ENCODE results near the gene TMBIM6.
A peak's percentile ranks its signal among the peaks of the same experiment; 100 is the strongest.
"Not testable (repeated sequence)": the region's sequence is repeated elsewhere in the genome, so short reads cannot be mapped to it uniquely, and the experiment has no call there.

Gene TMBIM6

DNA sequence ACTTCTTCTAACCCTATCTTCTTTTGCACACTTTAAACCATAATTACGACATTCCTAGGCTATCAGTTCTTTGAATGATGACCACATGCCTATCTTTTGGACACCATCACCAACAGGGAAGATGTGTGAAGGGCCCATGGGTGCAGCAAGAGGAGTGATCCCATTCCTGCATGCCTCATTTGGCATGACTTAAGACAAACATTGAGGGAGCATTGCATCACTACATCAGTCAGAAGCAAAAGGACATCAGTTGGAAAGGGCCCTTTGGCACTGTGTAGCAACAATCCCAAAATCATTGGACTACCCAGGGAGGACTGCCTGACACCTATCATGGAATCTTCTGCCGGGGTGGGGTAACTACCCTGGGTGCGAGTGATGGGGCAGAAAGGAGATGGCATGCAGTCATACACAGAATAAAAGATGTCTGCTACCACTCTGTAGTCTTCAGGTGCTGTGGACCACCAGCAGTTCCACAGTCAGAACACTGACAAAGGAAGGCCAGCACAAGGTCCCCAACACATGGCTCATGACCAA, 10.7 kb upstream of the TMBIM6 start:
- DNase-seq, result no peak

DNA sequence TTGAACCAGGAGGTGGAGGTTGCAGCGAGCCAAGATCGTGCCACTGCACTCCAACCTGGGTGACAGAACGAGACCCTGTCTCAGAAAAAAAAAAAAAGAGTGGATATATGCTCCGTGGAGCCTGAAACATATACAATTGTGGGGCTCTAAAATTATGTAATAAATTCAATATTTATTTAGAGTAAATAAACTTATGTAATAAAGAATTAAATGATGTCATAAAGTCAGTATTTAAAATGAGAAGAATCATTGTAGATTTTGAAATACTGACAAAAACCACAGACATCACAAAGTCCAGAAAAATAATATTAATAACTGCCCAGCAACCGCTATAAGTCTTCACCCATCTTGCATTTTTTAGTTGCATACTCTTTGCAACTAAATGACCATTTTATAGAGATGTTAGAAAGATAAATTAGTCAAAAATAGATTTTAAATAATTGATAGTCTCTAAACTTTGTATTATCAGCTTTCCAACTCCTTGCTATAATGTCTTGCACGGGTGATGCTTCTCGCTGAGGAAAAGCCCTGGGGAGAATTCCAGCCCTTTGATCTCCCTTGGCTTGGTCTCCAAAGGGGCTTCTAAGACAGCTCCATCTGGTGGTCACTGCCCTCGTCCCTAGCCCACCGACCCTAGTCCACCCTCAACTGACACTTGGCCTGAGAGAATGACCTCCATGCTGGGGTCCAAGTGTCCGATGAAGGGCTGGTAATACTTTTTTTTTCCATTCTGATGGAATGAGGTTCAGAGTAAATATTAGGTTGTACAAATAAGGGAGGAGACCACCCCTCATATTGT, 7.9 kb upstream of the TMBIM6 start:
- no peak for DNase-seq

DNA sequence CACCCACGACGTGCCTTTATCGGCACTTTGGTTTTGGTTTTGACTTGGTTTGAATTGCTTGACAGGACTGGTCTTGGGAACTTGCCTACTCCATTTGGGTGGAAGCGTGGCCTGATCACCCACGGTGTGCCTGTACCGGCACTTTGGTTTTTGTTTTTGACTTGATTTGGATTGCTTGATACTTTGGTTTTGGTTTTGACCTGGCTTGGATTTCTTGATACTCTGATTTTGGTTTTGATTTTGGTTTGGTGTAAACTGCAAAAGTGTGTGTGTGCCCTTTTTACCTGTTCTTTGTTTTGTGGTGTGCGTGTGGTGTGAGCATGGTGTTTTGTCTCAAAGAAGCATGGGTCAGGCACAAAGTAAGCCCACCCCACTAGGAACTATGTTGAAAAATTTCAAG, 6.5 kb upstream of the TMBIM6 start:
- DNase-seq, result not testable (repeated sequence)

DNA sequence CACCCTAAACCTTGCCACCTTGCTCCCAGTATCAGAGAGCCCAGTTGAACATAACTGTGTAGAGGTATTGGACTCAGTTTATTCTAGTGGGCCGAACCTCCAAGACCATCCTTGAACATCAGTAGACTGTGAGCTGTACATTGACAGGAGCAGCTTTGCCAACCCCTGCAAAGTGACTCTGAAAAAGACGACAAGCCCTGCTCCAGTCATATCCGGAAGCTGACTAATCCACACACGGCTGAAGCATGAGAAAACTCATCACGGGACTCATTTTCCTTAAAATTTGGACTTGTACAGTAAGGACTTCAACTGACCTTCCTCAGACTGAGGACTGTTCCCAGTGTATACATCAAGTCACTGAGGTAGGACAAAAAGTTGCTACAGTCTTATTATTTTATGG, 2.6 kb upstream of the TMBIM6 start:
- not testable (repeated sequence) for DNase-seq

DNA sequence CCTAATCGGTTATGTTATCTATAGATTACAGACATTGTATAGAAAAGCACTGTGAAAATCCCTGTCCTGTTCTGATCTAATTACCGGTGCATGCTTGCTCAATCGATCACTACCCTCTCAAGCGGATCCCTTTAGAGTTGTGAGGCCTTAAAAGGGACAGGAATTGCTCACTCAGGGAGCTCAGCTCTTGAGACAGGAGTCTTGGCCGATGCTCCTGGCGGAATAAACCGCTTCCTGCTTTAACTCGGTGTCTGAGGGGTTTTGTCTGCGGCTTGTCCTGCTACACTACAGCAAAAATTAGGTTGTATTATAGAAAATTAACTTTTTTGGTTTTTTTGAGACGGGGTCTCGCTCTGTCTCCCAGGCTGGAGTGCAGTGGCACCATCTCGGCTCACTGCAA, 1.1 kb upstream of the TMBIM6 start:
- not testable (repeated sequence) for DNase-seq

DNA sequence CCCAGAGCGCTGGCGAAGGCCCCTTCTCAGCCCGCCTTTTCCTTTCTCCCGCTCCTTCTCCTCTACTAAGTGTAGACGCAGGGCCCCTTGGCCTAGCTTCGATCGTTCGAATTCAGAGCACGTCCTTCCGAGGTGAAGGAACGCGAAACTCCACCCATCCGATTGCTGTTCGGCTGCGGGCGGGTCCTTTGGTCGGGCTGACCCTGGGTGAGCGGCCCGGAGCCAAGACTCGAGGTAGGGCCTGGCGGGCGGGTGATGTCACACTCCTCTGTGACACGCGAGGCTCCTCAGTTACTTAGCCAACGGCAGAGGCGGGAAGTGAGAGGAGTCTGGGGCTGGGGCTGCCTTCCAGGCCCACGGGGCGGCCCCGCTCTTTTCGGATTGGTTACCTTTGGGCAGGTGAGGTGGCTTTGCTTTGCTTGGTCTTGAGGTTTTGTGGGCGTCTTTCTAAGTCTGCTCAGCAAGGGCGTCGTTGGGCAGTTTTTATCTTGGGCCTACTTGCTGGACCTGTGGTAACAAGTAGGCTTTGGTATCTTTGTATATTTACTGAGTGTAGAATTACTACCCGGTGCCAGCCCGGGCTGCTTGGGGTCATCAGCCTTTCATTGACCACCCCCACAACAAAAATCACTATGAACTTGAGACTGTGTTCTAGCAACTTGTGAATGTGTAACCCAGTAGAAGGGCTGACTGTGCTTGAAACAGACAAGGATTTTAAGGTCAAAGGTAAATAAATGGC, 694 bp downstream of the TMBIM6 start:
- peak; percentile 75 to 86 for DNase-seq

DNA sequence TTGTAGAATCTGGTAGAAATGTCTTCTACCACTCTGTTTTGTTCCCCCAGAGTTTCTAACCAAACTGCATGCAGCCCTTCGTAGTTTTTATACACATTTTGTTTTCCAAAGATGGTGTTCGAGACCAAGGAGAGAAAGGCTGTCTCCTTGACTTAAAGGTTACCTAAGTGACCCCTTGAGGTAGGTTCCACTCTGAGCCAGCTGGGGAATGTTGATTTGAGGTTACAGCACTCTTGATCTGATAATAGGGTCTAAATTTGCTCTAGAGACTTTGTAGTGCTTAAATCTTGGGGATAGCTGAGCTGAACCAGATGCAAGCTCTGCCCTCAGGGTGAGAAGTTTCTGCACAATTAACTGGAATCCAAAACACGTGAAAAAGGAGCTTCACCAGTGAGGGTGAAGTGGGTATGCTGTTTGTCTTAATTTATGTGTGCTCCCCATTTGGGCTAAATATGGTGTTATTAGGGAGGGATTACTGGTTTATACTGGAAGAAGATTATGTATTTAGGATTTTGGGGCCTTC, 3.1 kb downstream of the TMBIM6 start:
- no peak for DNase-seq

DNA sequence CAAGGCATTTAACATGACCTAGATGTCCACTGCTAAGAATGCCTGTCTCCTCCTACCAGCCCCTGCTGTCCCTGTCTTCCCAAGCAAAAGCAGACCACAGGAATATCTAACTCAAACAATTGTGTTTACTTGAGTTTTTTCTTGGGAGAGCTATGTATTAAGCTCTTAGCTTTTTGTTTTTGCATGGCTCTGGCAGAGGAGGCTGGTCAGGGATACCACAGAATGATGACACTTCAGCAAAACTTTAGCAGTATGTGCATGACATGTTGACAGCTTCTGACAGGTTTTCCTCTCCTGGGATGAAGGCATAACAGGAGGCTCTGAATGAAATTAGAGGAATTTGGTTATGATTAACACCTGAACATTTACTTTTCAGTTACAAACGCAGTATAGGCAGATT, 6.9 kb downstream of the TMBIM6 start:
- DNase-seq, result no peak

DNA sequence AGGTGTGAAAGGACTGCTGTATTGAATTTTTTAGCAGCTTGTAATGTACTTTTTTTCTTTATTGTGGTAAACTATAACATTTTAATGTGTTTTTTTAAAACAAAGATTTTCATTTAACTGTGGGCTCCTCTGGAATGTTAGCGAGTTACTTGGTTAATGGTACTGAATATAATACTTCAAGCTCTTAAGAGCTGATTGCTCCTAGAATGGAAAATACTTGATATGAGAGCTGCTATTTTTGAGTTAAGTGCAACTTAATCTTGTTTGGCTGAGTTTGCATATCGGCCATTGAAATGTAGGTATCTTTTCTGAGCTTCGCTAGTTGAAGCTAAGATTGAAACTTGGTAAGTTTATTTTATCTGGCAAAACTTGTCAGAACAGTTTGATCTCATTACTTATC, 7.4 kb downstream of the TMBIM6 start:
- DNase-seq, result no peak

DNA sequence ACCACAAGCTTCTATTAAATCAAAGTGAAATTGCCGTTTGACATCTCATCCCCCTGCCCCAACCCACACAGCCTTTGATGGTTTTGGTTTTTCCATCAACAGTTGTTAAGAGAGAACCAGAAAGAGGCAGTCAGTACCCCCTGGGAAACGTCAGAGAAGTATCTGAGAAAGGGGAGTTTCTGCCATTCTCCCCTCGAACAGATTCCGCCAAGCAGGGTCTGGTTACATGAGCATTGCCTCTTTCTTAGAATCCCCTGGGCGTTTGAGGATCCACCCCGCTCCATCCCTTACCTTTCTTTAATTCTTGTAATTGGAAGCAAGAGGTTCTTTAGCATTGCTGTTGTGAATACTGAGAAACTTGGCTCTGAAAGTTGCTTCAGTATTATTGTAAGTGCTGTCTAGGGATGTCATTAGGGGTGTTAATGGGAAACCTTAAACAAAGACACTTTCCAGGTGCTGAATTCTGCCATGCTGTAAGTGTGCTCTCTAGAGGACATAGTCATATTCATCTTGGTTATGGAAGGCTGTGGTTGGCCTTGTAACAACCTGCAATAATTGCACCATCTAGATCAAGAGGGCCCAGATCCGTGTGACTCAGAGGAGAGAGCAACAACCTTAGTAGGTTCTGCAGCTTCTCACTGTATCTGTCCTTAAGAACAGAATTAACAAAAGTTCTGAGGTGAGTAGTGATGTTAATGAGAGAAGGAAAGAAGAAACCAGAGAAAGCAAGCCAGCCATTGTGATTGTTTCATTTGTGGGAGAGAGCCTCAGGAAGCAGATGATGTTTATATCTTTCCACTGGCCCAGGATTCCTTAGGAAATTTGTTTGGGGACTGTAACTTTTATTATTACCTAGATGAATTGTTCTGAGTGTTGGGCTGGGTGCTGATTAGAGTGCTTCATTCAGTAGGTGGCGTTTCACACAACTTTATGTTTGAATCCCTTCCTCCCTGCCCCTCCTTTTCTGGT, 9.0 kb downstream of the TMBIM6 start:
- DNase-seq, result peak; percentile 29 to 54

DNA sequence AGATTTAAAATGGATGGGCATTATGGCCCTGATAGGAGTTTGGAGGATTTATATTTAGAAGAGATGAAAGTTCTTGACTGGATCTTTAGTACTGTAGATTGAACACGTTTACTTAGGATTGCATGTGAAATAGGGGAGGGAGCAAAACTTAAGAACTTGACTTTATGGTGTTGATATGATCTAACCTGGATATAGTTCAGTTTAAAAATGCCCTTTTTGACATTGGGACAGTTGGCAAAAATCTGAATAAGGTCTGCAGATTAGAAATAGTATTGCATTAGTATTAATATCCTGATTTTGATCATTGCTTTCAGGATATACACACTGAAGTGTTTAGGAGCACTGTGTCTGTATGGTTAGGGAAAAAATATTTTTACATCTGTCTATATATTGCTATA, 9.6 kb downstream of the TMBIM6 start:
- no peak for DNase-seq

DNA sequence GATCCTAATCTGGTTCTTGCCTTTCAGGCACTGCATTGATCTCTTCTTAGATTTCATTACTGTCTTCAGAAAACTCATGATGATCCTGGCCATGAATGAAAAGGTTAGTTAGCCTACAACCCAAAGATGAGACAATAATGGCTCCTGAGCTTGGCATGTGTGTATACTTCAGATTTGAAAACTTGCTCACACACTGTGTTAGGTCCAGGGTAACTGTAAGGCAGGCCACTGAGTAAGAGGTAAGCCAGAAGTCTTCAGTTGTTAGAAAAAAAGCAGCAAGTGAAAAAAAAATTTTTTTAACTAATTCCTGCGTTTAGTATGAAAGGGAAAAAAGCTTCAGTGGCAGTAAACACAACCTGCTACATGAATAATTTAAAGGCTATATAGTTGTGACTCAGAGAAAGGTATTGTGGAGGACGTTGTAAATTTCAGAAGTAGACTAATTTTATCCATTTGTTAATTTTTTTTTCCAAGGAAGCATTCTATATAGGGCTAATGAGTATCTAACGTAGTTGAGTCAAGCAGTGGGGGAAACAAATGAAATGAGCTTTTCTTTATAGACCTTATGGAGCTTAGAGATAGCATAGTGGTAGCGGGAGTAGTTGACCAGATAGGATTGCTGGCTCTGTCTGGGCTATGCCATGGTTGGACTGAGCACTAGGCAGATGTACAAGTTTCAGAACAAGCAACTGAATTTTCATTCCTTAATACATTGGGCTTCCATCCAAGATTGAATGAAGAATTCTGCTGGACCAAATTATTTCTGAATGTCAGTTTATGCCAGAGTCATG, 20.5 kb downstream of the TMBIM6 start:
- DNase-seq, result no peak

DNA sequence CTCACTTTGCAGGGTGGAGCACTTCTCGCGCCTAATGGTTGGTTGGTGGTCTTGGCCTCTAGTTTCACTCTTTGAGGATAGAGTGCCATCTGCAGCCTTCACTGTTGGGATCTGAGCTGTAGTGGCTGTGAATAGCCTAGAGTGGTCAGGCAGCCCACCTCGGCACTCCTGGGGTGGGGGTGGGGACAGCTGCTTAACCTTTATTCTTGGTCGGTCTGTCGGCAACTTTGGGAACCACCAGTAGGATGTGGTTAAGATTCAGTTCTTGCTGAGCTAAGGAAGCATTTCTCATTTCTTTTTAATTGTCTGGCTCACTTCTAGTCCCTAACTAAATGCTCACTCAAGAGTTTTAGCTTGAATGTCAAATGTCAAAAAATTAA, 21.1 kb downstream of the TMBIM6 start:
- no peak for DNase-seq

DNA sequence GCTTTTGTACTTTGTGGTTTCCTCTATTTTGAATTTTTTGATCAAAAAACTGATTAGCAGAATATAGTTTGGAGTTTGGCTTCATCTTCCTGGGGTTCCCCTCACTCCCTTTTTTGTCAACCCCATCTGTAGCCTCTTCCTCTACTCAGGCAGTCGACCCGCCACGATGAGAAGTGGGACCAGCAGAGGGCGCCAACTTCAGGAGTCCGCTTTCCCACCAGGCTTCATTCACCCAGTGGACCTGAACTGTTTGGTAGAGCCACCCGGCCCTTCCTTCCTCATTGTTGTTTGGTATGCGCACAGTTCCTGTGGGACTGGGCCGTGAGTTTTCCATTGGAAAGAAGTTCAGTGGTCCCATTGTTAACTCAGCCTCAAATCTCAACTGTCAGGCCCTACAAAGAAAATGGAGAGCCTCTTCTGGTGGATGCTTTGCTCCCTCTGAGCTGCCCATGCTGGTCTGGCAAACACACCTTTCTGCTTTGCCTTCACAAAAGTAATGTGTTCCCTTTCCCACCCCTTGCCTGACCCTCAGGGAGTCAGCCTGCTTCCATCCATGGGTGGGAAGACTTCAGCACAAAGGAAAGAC, 21.7 kb downstream of the TMBIM6 start:
- peak; percentile 69 to 72 for DNase-seq

DNA sequence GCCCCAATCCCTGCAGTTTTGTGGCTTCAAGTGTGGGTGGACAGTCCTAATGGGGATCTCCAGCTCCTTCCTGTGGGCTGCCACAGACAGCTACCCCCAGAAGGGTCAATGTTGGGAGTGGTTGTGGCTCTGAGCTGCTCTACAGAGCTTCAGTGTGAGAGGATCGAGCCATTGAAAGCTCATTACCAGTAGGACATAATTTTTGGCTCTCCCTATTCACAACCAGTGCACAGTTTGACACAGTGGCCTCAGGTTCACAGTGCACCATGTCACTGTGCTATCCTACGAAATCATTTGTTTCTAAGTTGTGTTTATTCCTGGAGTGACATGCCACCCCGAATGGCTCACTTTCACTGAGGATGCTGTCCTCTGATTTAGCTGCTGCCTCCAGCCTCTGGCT, 22.8 kb downstream of the TMBIM6 start:
- DNase-seq, result no peak

DNA sequence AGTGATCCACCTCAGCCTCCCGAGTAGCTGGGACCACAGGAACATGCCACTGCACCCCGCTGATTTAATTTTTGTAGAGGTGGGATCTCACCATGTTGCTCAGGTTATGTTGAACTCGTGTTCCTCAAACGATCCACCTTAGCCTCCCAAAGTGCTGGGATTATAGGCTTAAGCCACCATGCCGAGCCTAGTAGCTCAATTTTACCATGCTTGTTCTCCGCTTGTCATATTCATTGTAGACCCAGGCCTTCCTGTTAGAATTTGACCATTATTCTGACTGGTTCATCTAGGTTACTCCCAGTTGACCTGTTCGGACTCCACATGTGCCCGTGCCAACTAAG, 24.7 kb downstream of the TMBIM6 start:
- no peak for DNase-seq

DNA sequence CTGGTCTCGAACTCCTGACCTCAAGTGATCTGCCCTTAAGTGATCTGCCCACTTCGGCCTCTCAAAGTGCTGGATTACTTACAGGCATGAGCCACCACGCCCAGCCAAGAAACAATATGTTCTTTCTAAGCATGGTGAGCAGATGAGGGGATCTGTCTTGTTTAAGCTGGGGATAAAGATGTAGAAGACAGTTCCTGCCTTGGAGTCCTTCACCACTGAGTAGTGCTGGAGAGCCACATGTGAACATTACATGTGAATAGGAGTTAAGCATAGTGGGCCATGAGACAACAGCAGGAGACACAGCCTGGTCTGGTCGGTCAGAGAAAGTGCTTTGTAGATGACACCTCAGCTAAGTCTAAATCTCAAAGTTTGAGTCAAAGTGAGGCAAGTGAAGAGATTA, 26.0 kb downstream of the TMBIM6 start:
- no peak for DNase-seq

DNA sequence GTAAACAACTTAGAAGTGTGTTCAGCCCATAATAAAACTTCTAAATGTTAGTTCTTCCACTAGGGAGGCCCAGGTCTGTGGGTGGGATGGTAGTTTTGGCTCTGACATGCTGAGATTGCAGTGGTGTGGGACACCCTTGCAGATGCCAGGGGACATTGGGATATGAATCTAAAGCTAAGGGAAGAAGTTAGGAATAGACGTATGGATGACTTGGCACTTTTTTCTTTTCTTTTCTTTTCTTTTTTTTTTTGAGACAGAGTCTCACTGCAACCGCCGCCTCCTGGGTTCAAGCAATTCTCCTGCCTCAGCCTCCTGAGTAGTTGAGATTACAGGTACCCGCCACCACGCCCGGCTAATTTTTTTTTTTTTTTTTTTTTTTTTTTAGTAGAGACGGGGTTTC, 31.7 kb downstream of the TMBIM6 start:
- DNase-seq, result not testable (repeated sequence)

DNA sequence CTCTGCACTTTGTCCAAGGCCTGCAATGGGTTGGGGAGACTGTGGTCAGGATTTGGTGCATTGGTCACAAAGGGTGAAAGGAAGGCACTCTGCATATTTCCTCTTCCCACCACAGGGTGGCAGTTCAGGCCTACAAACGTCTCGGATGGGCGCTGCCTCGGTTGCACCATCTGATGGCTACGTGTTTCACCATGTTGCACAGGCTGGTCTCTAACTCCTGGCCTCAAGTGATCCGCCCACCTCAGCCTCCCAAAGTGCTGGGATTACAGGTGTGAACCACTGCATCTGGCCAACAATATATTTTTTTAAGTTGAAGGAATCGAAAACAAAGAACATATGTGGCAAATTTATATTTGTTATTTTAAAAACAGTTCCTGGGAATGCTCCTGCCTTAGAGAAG, 35.1 kb downstream of the TMBIM6 start:
- peak; percentile 26 to 36 for DNase-seq

DNA sequence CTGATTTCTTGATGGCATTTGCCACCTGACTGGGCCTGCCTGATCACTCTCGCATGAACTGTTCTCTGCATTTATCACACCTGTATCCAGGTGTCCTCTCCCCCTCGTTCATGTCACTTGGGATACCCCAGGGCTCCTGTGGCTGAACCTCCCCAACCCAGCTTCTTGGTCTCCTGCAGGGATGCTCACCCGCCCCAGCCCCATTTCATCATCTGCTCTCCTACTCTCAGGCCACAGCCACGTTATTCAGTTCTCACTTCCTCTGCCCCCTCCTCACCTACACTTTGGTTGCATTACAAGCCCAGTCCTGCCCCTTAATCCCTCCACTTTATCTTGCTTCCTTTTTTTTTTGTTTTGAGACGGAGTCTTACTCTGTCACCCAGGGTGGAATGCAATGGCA, 35.5 kb downstream of the TMBIM6 start:
- DNase-seq, result no peak

DNA sequence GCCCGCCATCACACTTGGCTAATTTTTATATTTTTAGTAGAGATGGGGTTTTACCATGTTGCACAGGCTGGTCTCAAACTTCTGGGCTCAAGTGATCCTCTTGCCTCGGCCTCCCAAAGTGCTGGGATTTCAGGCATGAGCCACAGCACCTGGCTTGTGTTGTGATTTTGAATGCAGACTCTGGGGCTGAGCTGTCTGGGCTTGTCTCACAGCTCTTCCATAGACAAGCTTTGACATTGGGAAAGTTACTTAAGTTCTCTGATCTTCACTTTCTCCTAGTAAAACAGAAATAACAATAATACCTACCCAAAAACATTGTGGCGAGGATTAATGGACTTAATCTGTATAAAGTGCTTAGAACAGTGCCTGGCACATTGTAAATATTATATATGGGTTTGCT, 36.0 kb downstream of the TMBIM6 start:
- DNase-seq, result no peak
